Activated naive CD8-positive, alpha-beta T cell treated with anti-CD3 and anti-CD28 coated beads, Interleukin-2, amount 50 U/mL, for 24 hours (primary cell): ENCODE measurements around the gene EIF4G3.
A peak's percentile ranks its signal among the peaks of the same experiment; 100 is the strongest.
"Not testable (repeated sequence)": the region's sequence is repeated elsewhere in the genome, so short reads cannot be mapped to it uniquely, and the experiment has no call there.

Source experiments
- ATAC-seq: fragments of 150-1000 bp; cut with Tn5 transposase; one replicate; pipeline ENCODE4 v1.10.0; 2021
- DNase-seq: peaks from one replicate; pipeline ENCODE4 v3.0.0; 2021
- H3K27ac Mint-ChIP-seq: one replicate; pipeline ENCODE4 v1.8.0; 2021; ENCODE audit warnings: mild to moderate bottlenecking, mixed read lengths
- H3K27me3 Mint-ChIP-seq: one replicate; pipeline ENCODE4 v1.8.0; 2021; ENCODE audit warnings: mixed read lengths
- H3K36me3 Mint-ChIP-seq: one replicate; pipeline ENCODE4 v1.8.0; 2021; ENCODE audit warnings: low read depth, mixed read lengths
- H3K4me1 Mint-ChIP-seq: one replicate; pipeline ENCODE4 v1.8.0; 2021; ENCODE audit warnings: mixed read lengths
- H3K4me3 Mint-ChIP-seq: one replicate; pipeline ENCODE4 v1.8.0; 2021; ENCODE audit warnings: mild to moderate bottlenecking, moderate library complexity, mixed read lengths
- H3K9me3 Mint-ChIP-seq: one replicate; pipeline ENCODE4 v1.8.0; 2021; ENCODE audit warnings: mixed read lengths

Gene EIF4G3

GRCh38 chr1:21176586-21177555, at the start of gene EIF4G3:
EIF4G3 (minus strand) TSS chr1:21176897; CDS start chr1:21002742, 174,155 bp downstream.
- Mint-ChIP-seq H3K9me3 (no peaks in the 10 kb centered on the region), H3K27me3 (no peaks in the 10 kb centered on the region), H3K36me3 (peaks cover 22% of the 10 kb centered on the region), H3K4me3 (peak within 1 kb of the TSS; percentile 85), H3K4me1 (peaks cover 30% of the 10 kb centered on the region), H3K27ac (peak within 1 kb of the TSS; percentile 93)
- ATAC-seq (peak; percentile 94), DNase-seq (peak; percentile 100)

- Mint-ChIP-seq H3K4me1 (no peaks in the 10 kb centered on the region), H3K36me3 (peaks cover 54% of the 10 kb centered on the region), H3K4me3 (no peak overlapping the region), H3K27me3 (no peaks in the 10 kb centered on the region), H3K27ac (no peak overlapping the region), H3K9me3 (no peaks in the 10 kb centered on the region)
- no peak for ATAC-seq
- no peak for DNase-seq
Measured at GRCh38 chr1:21225065-21225464, 48.4 kb upstream of the EIF4G3 start.

GRCh38 chr1:21220815-21221214, 44.1 kb upstream of the EIF4G3 start:
- no peak overlapping the region for H3K4me3 Mint-ChIP-seq
- no peak overlapping the region for H3K27ac Mint-ChIP-seq
- H3K4me1 Mint-ChIP-seq = peaks cover 4% of the 10 kb centered on the region
- no peaks in the 10 kb centered on the region for H3K27me3 Mint-ChIP-seq
- peaks cover 34% of the 10 kb centered on the region for H3K36me3 Mint-ChIP-seq
- DNase-seq (no peak), ATAC-seq (no peak)
- H3K9me3 Mint-ChIP-seq = no peaks in the 10 kb centered on the region

GRCh38 chr1:21219674-21220073, 43.0 kb upstream of the EIF4G3 start:
- no peaks in the 10 kb centered on the region for H3K27me3 Mint-ChIP-seq
- peaks cover 28% of the 10 kb centered on the region for H3K36me3 Mint-ChIP-seq
- no peak overlapping the region for H3K4me3 Mint-ChIP-seq
- H3K4me1 Mint-ChIP-seq = peaks cover 4% of the 10 kb centered on the region
- no peak for DNase-seq
- no peaks in the 10 kb centered on the region for H3K9me3 Mint-ChIP-seq
- ATAC-seq = no peak
- no peak overlapping the region for H3K27ac Mint-ChIP-seq

GRCh38 chr1:21217812-21218596, 41.3 kb upstream of the EIF4G3 start:
- no peak overlapping the region for H3K27ac Mint-ChIP-seq
- ATAC-seq (no peak), DNase-seq (peak; percentile 59)
- no peak overlapping the region for H3K4me3 Mint-ChIP-seq
- H3K9me3 Mint-ChIP-seq = no peaks in the 10 kb centered on the region
- no peaks in the 10 kb centered on the region for H3K27me3 Mint-ChIP-seq
- H3K4me1 Mint-ChIP-seq = peaks cover 4% of the 10 kb centered on the region
- H3K36me3 Mint-ChIP-seq = peaks cover 20% of the 10 kb centered on the region

GRCh38 chr1:21216835-21217811, 40.4 kb upstream of the EIF4G3 start:
- H3K27me3 Mint-ChIP-seq = no peaks in the 10 kb centered on the region
- H3K27ac Mint-ChIP-seq = peak overlapping the region; percentile 35
- H3K4me3 Mint-ChIP-seq = no peak overlapping the region
- no peaks in the 10 kb centered on the region for H3K9me3 Mint-ChIP-seq
- peaks cover 4% of the 10 kb centered on the region for H3K4me1 Mint-ChIP-seq
- peak; percentile 56 for ATAC-seq
- H3K36me3 Mint-ChIP-seq = peaks cover 19% of the 10 kb centered on the region
- DNase-seq = peak; percentile 78

GRCh38 chr1:21212126-21212525, 35.4 kb upstream of the EIF4G3 start:
- Mint-ChIP-seq H3K27me3 (no peaks in the 10 kb centered on the region), H3K27ac (no peak overlapping the region), H3K4me1 (peaks cover 4% of the 10 kb centered on the region), H3K36me3 (peaks cover 1% of the 10 kb centered on the region), H3K4me3 (no peak overlapping the region), H3K9me3 (no peaks in the 10 kb centered on the region)
- no peak for DNase-seq
- ATAC-seq = no peak

- not testable (repeated sequence) for H3K36me3 Mint-ChIP-seq, H3K9me3 Mint-ChIP-seq, DNase-seq, ATAC-seq, H3K4me3 Mint-ChIP-seq, H3K4me1 Mint-ChIP-seq, H3K27ac Mint-ChIP-seq, H3K27me3 Mint-ChIP-seq
Measured at GRCh38 chr1:21208137-21208700, 31.5 kb upstream of the EIF4G3 start.

GRCh38 chr1:21206117-21206516, 29.4 kb upstream of the EIF4G3 start:
- H3K4me1 Mint-ChIP-seq = no peaks in the 10 kb centered on the region
- DNase-seq (no peak), ATAC-seq (peak; percentile 66)
- H3K27ac Mint-ChIP-seq = no peak overlapping the region
- H3K9me3 Mint-ChIP-seq = no peaks in the 10 kb centered on the region
- H3K27me3 Mint-ChIP-seq = no peaks in the 10 kb centered on the region
- no peaks in the 10 kb centered on the region for H3K36me3 Mint-ChIP-seq
- no peak overlapping the region for H3K4me3 Mint-ChIP-seq

- Mint-ChIP-seq H3K4me1 (no peaks in the 10 kb centered on the region), H3K27me3 (no peaks in the 10 kb centered on the region), H3K27ac (no peak overlapping the region), H3K36me3 (no peaks in the 10 kb centered on the region), H3K9me3 (no peaks in the 10 kb centered on the region), H3K4me3 (no peak overlapping the region)
- ATAC-seq = no peak
- no peak for DNase-seq
Measured at GRCh38 chr1:21205416-21205815, 28.7 kb upstream of the EIF4G3 start.

- Mint-ChIP-seq H3K4me1 (no peaks in the 10 kb centered on the region), H3K9me3 (no peaks in the 10 kb centered on the region), H3K27ac (no peak overlapping the region), H3K27me3 (peaks cover 2% of the 10 kb centered on the region), H3K4me3 (no peak overlapping the region), H3K36me3 (no peaks in the 10 kb centered on the region)
- ATAC-seq = no peak
- no peak for DNase-seq
Measured at GRCh38 chr1:21201650-21202049, 25.0 kb upstream of the EIF4G3 start.

GRCh38 chr1:21201238-21201637, 24.5 kb upstream of the EIF4G3 start:
- not testable (repeated sequence) for H3K27me3 Mint-ChIP-seq, ATAC-seq, H3K36me3 Mint-ChIP-seq

GRCh38 chr1:21200767-21201166, 24.1 kb upstream of the EIF4G3 start:
- no peaks in the 10 kb centered on the region for H3K9me3 Mint-ChIP-seq
- no peaks in the 10 kb centered on the region for H3K4me1 Mint-ChIP-seq

More at GRCh38 chr1:21201238-21201637, 24.5 kb upstream of the EIF4G3 start:
- not testable (repeated sequence) for H3K27ac Mint-ChIP-seq, DNase-seq, H3K9me3 Mint-ChIP-seq, H3K4me1 Mint-ChIP-seq, H3K4me3 Mint-ChIP-seq

GRCh38 chr1:21198929-21199328, 22.2 kb upstream of the EIF4G3 start:
- no peaks in the 10 kb centered on the region for H3K36me3 Mint-ChIP-seq
- H3K4me1 Mint-ChIP-seq = no peaks in the 10 kb centered on the region
- ATAC-seq = no peak

More at GRCh38 chr1:21200767-21201166, 24.1 kb upstream of the EIF4G3 start:
- Mint-ChIP-seq H3K36me3 (no peaks in the 10 kb centered on the region), H3K27ac (no peak overlapping the region), H3K4me3 (no peak overlapping the region), H3K27me3 (peaks cover 6% of the 10 kb centered on the region)
- ATAC-seq = no peak
- no peak for DNase-seq

More at GRCh38 chr1:21198929-21199328, 22.2 kb upstream of the EIF4G3 start:
- Mint-ChIP-seq H3K4me3 (no peak overlapping the region), H3K9me3 (no peaks in the 10 kb centered on the region), H3K27me3 (peaks cover 9% of the 10 kb centered on the region), H3K27ac (no peak overlapping the region)
- no peak for DNase-seq
